Natural killer cell (primary cell): ENCODE results near the gene NUBP1. TPM values are rescaled to one million over a fixed set of nuclear protein-coding genes. Genes with fewer than 3 reads are reported as not detected.

Experiments
- ATAC-seq, 3 donors: fragments of 150-1000 bp in 2 of 3; fragments of 200-7000 bp in 1 of 3; cut with Tn5 transposase; 1 replicate in 1 of 3; 2 replicates in 2 of 3; pipeline ENCODE4 v1.10.0; 2021; ENCODE audit warnings: mild to moderate bottlenecking in 2 of 3, moderate library complexity in 2 of 3
- DNase-seq, 2 donors: peaks; one replicate each; pipeline versions ENCODE4 v3.0.0 to v3.0.0-alpha.2; 2013 to 2021; ENCODE audit warnings: mixed read lengths in 1 of 2
- H3K27ac ChIP-seq: one replicate; pipeline ENCODE4 v1.5.1; 2013; ENCODE audit warnings: mild to moderate bottlenecking, low read length
- H3K27me3 ChIP-seq: one replicate; pipeline ENCODE4 v1.6.1; 2013; ENCODE audit warnings: low read length; ENCODE audit not compliant: control insufficient read depth, insufficient read depth
- H3K36me3 ChIP-seq: one replicate; pipeline ENCODE4 v1.6.1; 2013; ENCODE audit warnings: low read length; ENCODE audit not compliant: control insufficient read depth, insufficient read depth
- H3K4me1 ChIP-seq: one replicate; pipeline ENCODE4 v1.6.1; 2013; ENCODE audit warnings: low read length; ENCODE audit not compliant: control insufficient read depth, insufficient read depth
- H3K4me3 ChIP-seq: one replicate; pipeline ENCODE4 v1.5.1; 2013; ENCODE audit warnings: low read length
- H3K9me3 ChIP-seq: one replicate; pipeline ENCODE4 v1.6.1; 2013; ENCODE audit warnings: low read length; ENCODE audit not compliant: control insufficient read depth, insufficient read depth
- H3K27ac Mint-ChIP-seq, 2 donors: one replicate each; pipeline ENCODE4 v1.8.0; 2022; ENCODE audit warnings: mild to moderate bottlenecking in 2 of 2, mixed read lengths in 2 of 2, moderate library complexity in 1 of 2
- H3K27me3 Mint-ChIP-seq, 2 donors: one replicate each; pipeline ENCODE4 v1.8.0; 2022; ENCODE audit warnings: low read depth in 2 of 2, mixed read lengths in 2 of 2
- H3K36me3 Mint-ChIP-seq: one replicate; pipeline ENCODE4 v1.8.0; 2022; ENCODE audit warnings: mixed read lengths
- H3K4me1 Mint-ChIP-seq, 2 donors: one replicate each; pipeline ENCODE4 v1.8.0; 2022; ENCODE audit warnings: mixed read lengths in 2 of 2
- H3K4me3 Mint-ChIP-seq: one replicate; pipeline ENCODE4 v1.8.0; 2022; ENCODE audit warnings: mild to moderate bottlenecking, moderate library complexity, mixed read lengths
- H3K9me3 Mint-ChIP-seq, 2 donors: one replicate each; pipeline ENCODE4 v1.8.0; 2022; ENCODE audit warnings: mixed read lengths in 2 of 2
- WGBS: methylation state at CpG from one replicate; pipeline ENCODE4 v1.1.7; 2013; ENCODE audit warnings: missing lambda C conversion rate; ENCODE audit not compliant: insufficient coverage; 5-methylcytosine and 5-hydroxymethylcytosine counted together
- intact Hi-C: fragments of 100-400 bp; cut with micrococcal nuclease; formaldehyde crosslinking; loops from one replicate; pipeline ENCODE4 v1.14.2; 2022
- total RNA-seq, 4 donors: library from RNA; stranded (reverse); fragments of 120-200 nt in 1 of 4; gene quantifications; one replicate each; pipeline versions ENCODE4 v1.2.3 to v1.2.4, GENCODE V29; 2013 to 2022
- TF ChIP-seq, protein P1 (sequence below): fragments of 200-600 bp; IDR thresholded peaks from one replicate; pipeline ENCODE4 v1.8.0; 2022; ENCODE audit warnings: antibody characterized with exemption

The NUBP1 gene
- total RNA-seq = 10 to 100 TPM; 19.3 to 25.6 (median 20.5) TPM
- total RNA-seq (2013) = 34.1 TPM

DNA sequence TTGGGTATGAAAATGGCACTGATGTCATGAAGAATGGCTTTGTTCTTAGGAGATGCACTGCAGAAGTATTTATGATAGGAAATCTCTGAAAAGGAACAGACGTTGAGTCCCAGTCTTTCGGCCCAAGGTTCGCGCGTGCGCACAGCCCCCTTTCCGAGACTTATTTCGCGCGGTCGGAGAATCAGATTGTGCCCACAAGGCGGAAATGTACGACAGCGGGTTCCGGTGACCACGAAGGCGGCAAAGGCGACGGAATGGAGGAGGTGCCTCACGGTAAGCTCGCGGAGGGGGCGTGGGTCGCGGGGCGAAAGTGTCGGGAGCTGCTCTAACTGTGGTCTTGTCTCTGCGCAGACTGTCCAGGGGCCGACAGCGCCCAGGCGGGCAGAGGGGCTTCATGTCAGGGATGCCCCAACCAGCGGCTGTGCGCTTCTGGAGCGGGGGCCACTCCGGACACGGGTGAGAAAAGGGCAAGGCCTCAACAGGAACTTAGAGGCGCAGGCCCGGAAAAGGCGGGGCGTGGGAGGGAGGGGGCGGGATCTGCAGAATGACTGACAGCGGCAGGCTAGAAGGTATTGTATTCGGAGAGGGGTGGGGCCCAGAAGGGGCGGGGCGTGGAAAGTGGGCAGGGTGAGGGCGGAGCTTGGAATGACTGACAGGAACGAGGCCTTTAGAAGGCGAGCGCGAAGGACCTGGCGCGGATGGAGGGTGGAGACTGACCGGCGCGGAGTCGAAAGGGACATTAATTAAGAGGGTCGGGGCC is at the start of gene NUBP1:
Gene NUBP1, plus strand, starts transcription at position 233 of the 760 bp plus-strand sequence. Its CDS starts 22 bp downstream, at position 255.
- Mint-ChIP-seq H3K27me3 (no peaks in the 10 kb centered on the region), H3K9me3 (no peaks in the 10 kb centered on the region), H3K4me1 (peaks cover 16 to 36% of the 10 kb centered on the region in 2 donors), H3K4me3 (peak within 1 kb of the TSS; percentile 82), H3K36me3 (no peaks in the 10 kb centered on the region), H3K27ac (peak within 1 kb of the TSS; percentile 97 to 98)
- DNase-seq = peak; percentile 98 to 99
- peaks cover 26% of the 10 kb centered on the region for H3K4me1 ChIP-seq
- peak within 1 kb of the TSS; percentile 99 for H3K27ac ChIP-seq
- H3K36me3 ChIP-seq = peaks cover 14% of the 10 kb centered on the region
- TF ChIP-seq, protein P1, sequence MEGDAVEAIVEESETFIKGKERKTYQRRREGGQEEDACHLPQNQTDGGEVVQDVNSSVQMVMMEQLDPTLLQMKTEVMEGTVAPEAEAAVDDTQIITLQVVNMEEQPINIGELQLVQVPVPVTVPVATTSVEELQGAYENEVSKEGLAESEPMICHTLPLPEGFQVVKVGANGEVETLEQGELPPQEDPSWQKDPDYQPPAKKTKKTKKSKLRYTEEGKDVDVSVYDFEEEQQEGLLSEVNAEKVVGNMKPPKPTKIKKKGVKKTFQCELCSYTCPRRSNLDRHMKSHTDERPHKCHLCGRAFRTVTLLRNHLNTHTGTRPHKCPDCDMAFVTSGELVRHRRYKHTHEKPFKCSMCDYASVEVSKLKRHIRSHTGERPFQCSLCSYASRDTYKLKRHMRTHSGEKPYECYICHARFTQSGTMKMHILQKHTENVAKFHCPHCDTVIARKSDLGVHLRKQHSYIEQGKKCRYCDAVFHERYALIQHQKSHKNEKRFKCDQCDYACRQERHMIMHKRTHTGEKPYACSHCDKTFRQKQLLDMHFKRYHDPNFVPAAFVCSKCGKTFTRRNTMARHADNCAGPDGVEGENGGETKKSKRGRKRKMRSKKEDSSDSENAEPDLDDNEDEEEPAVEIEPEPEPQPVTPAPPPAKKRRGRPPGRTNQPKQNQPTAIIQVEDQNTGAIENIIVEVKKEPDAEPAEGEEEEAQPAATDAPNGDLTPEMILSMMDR = no peak
- WGBS = under 1% methylated on average over 57 of the region's 57 CpGs
- H3K27me3 ChIP-seq = no peaks in the 10 kb centered on the region
- H3K9me3 ChIP-seq = no peaks in the 10 kb centered on the region
- peak; percentile 94 to 99 (median 95) for ATAC-seq
- intact Hi-C loops = loop anchor here (2.0 to 5.0 kb wide), 2 partner anchors 201 to 356 kb away; partner anchors contain the start of genes ATF7IP2 and CLEC16A
- peak within 1 kb of the TSS; percentile 78 for H3K4me3 ChIP-seq

DNA sequence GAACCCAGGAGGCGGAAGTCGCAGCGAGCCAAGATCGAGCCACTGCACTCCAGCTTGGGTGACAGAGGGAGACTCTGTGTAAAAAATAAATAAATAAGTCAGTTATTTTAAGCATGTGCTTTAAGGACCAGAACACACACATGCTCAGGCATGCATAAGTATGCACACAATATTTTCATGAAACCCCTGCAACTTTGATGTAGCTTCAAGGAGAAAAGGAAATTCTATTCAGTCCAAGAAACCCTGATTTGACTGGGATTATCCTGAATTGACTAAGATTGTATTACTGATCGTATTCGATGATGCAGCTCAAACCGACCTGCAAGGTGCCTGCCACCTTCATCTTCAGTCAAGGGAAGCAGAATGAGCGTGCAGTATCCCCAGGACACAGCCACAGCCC is 49.8 kb upstream of the NUBP1 start:
- Histone ChIP-seq H3K36me3 (no peaks in the 10 kb centered on the region), H3K4me3 (no peak overlapping the region), H3K27ac (no peak overlapping the region), H3K9me3 (no peaks in the 10 kb centered on the region), H3K4me1 (no peaks in the 10 kb centered on the region), H3K27me3 (no peaks in the 10 kb centered on the region)
- Mint-ChIP-seq H3K27me3 (peaks cover 5 to 10% of the 10 kb centered on the region in 2 donors), H3K4me3 (no peak overlapping the region), H3K4me1 (no peaks in the 10 kb centered on the region), H3K9me3 (no peaks in the 10 kb centered on the region), H3K27ac (no peak overlapping the region), H3K36me3 (no peaks in the 10 kb centered on the region)
- TF ChIP-seq, protein P1 = no peak
- intact Hi-C loops = no loop called here
- no peak for DNase-seq
- WGBS = 84% methylated on average over 8 of the region's 8 CpGs
- no peak for ATAC-seq

DNA sequence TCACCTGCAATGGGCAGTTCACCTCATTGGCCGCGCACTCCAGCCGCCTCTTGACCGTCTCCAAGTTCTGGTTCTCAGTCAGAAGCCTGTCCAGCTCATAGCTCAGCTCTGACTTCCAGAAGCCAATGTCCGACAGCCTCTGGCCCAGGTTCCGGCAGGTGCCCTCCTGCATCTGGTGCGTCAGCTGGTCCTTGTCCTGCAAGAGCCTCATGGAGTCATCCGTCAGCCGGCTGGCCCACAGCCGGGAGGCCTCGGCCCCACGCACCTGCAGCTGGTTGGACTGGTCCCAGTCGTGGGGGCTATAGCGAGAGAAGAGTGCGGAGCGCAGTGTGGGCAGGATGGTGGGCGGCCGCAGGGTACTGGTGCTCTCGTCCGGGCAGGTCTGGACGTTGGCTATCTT is 49.3 kb upstream of the NUBP1 start:
- H3K27me3 ChIP-seq = no peaks in the 10 kb centered on the region
- 91% methylated on average over 21 of the region's 21 CpGs for WGBS
- Mint-ChIP-seq H3K9me3 (no peaks in the 10 kb centered on the region), H3K4me1 (no peaks in the 10 kb centered on the region), H3K27ac (no peak overlapping the region), H3K4me3 (no peak overlapping the region), H3K36me3 (no peaks in the 10 kb centered on the region), H3K27me3 (peaks cover 5 to 10% of the 10 kb centered on the region in 2 donors)
- H3K36me3 ChIP-seq = no peaks in the 10 kb centered on the region
- TF ChIP-seq, protein P1 = no peak
- no peak for DNase-seq
- ATAC-seq = no peak
- H3K4me3 ChIP-seq = no peak overlapping the region
- intact Hi-C loops = no loop called here
- no peak overlapping the region for H3K27ac ChIP-seq
- no peaks in the 10 kb centered on the region for H3K9me3 ChIP-seq
- no peaks in the 10 kb centered on the region for H3K4me1 ChIP-seq
